AG08396 (cell line): Measurements from ENCODE around the gene UBTD1.
A peak's percentile ranks its signal among the peaks of the same experiment; 100 is the strongest.
"Not testable (repeated sequence)": the region's sequence is repeated elsewhere in the genome, so short reads cannot be mapped to it uniquely, and the experiment has no call there.

Experiments
- DNase-seq: peaks from one replicate; pipeline ENCODE4 v3.0.0; 2012; ENCODE audit warnings: low spot score, mixed read lengths

UBTD1 gene, protein sequence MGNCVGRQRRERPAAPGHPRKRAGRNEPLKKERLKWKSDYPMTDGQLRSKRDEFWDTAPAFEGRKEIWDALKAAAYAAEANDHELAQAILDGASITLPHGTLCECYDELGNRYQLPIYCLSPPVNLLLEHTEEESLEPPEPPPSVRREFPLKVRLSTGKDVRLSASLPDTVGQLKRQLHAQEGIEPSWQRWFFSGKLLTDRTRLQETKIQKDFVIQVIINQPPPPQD

DNA sequence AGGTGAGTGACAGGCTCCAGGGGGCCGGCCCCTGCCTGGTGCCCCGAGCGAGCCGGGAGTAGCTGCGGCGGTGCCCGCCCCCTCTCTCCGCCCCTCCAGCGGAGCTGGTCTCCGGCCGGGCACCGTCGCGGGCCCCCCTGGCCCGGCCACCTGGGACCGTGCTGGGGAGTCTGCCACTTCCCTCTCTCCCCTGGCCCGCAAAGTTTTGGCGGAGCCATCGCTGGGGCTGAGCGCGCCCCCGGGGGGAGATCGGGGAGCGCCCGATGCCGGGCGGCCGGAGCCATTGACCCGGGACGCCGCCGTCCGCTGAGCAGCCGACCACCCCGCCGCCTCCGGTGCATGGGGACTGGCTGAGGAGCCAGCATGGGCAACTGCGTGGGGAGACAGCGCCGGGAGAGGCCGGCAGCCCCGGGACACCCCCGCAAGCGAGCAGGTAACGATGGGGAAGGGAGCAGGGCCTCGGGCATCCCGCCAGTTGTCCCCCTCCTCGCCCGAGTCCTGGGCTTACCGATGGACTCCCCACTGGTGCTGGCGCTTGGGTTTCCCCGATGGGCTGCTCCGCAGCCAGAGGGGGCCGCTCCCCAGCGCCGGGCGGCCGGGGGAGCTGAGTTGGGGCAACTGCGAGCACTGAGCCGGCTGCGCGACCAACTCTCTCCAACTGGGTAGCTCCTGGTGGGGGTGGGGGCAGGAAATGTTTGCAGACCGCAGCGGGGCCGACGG lies at the start of gene UBTD1:
Gene UBTD1, plus strand, starts transcription at position 84 of the 720 bp plus-strand sequence. Its CDS starts 280 bp downstream, at position 364.
- peak; percentile 73 for DNase-seq

DNA sequence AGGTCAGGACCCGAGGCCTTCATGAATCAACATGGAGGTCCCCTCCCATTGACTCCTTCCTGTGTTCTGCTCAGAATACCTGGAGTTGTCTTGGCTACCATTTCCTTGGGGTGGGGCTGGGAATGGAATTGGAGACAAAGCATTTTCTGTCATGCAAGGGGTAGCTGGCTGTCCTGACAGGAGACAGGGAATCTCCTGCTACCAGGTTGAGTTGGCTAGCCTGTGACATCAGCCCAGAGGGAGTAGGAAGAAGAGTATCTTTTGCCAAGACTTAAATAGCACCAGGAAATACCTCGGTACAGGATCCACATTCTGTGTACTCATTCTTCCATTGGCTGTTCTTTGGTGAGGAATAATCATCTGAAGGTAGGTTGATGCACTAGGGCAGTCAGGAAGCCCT lies 47.9 kb upstream of the UBTD1 start:
- DNase-seq = no peak

DNA sequence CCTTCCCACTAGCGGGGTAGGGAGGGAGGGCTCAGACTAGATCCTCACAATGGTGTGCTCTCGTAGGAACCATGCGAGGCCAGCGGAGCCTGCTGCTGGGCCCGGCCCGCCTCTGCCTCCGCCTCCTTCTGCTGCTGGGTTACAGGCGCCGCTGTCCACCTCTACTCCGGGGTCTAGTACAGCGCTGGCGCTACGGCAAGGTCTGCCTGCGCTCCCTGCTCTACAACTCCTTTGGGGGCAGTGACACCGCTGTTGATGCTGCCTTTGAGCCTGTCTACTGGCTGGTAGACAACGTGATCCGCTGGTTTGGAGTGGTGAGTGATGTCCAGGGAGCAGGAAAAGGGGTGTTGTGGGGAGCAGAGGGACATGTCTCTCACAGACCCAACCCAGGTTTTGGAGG lies 47.1 kb upstream of the UBTD1 start:
- DNase-seq = no peak

DNA sequence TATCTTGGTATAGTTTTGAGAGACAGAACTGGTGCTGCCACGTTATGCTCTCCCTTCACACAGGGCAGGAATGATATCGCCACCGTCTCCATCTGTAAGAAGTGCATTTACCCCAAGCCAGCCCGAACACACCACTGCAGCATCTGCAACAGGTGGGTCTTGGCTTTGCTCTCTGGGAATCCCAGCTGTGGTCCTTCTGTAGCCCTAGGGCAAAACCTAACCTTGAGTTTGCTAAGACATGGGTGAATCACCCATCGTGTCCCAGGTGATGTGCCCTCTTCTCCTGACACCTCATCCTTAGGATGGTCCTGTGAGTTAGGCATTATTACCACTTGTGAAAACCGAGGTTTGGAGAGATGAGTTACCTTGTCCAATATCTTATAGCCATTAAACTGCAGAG lies 46.4 kb upstream of the UBTD1 start:
- DNase-seq = no peak

DNA sequence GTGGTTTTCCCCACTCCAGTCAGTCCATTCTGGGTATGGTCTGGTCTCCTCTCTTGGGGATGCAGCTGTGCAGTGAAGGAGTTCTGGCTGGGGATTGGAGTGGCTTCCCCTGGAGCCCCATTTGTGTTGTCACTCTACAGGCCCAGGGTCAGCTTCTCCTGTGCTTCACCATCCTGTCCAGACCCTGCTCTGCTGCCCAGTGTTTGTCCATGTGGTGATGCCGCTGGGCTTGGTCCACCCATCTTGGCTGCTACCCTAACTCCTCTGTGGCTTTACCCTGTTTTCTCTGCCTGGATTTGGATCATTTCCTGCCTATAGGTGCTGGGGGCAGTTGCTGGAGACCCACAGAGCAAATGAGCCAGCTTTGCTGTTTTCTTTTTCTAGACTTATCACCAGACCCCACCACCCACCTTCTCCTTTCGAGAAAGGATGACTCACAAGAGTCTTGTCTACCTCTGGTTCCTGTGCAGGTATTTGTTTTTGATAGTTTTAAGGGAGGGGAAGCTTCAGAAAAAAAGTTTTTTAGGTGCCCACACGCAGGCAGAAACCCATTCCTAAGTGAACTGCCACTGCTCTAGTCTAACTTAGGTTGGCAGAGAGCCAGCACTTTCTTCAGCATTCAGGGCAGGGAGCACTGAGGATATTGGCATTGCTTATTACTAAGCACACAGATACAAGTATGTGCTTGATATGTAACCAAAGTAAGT lies 44.2 kb upstream of the UBTD1 start:
- no peak for DNase-seq

DNA sequence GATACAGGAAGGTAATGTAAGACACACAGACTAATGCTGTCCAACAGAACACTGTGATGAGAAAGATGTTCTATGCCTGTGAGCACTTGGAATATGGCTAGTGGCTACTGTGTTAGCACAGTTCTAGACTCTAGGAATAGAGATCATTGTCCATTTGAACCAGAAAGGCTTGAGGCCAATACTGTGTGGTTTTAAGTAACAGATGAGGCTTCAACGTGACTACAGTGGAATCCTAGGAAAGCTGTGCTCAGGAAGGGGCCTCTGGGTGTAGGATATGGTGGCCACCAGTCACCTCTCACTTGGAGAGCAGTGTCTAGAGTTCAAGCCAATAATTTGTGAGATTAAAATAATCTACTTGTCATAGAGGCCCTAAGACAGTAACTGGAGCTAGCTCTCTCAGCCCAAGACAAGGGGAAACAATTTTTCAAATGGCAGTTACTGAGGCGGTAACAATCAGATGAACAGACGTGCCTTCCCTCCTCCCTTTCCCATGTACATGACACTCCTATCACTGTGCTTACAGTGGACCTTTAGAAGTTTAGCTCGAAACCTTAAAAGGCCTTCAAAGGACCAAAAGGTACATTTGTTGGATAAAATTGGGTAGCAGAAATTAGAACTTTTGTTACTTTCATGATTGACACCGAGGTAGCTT lies 42.6 kb upstream of the UBTD1 start:
- DNase-seq = no peak

DNA sequence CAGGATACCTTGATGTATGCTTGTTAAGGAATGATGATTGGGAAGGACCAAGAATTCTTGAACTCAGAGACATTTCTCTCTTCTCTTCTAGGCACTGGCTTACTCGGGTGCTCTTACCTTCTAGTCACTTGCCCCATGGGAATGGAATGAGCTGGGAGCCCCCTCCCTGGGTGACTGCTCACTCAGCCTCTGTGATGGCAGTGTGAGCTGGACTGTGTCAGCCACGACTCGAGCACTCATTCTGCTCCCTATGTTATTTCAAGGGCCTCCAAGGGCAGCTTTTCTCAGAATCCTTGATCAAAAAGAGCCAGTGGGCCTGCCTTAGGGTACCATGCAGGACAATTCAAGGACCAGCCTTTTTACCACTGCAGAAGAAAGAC lies 42.0 kb upstream of the UBTD1 start:
- no peak for DNase-seq

DNA sequence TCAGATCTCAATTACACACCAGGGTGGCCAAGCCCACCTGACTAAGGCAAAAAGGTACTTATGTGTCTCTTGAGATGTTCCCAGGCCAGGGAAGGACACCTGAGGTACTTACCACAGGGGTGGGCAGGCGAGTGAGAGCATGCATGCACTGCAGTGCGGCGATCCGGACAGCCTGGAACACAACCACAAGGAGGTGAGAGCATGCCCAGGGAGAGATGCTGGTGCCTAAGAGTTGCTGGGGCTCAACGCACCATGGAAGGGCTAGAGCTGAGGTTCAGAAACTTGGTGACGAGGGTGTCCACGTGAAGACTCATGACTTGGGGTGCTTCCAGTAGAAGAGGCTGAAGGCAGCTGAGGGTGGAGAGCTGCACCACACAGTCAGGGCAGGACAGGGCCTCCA lies 39.6 kb upstream of the UBTD1 start:
- DNase-seq = no peak

DNA sequence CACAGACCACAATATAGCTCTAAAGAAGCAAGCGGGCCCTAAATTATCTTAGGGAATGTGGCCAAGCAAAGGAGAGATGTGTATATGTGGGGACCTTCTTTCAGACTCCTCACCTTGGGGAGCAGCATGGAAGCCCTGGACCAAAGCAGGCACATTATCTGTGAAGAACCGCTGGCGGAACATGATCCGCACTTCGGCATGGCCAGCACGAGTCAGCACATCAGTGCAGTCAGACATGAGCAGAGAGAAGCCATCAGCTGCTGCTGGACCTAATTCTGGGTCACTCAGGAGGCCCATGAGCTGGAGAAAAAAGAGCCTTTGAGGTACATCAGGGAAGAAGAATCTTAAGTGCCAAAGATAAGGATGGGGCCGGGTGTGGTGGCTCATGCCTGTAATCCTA lies 38.8 kb upstream of the UBTD1 start:
- DNase-seq = no peak

DNA sequence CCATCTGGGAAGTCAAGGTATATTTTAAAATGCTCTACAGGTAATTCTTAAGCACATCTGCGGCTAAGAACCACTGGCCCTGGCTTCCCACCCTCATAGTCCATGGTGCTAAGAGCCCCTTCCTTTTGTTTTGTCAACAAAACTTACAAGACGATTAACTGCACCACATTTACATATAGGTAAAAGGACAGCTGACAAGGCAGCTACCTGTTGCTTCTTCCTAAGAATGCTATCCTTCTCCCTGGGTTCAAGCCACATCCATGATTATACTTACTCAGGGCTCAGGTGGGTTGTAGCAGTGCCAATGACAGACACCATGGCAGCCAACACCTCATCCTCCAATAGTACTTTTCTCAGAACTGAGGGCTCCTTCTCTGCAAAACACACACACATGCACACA lies 36.4 kb upstream of the UBTD1 start:
- DNase-seq = no peak

DNA sequence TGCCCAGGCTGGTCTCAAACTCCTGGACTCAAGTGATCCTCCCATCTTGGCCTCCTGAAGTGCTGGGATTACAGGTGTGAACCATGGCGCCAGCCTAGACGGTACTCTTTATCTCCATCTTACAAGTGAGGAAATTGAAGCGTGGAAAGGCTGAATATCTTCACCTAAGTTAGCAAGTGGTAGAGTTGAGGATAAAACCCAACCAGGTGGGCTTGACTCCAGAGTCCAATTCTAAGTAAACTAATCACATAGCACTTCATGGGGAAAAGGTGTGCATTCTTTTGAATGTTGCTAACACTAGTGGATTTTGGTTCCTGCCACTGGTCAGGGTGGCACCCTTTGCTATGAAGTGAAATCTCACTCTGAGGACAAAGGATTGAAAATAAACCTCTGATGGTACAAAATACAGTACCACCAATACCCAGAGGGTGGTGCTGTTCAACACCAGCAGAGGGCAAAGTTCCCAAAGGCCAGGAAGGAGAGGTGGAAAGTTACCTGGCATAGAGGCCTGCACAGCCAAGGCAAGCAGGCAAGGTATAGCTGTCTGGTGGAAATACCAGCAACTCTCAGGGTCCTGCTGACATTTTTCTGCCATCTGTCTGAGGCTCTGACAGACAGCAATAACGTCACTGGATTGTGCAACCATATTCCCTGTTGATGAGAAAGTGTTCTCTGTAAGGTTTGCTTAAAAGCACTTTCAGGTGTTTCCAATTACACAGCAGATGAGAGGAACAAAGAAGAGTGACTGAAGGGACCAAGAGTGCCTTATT lies 35.2 kb upstream of the UBTD1 start:
- peak; percentile 52 for DNase-seq

DNA sequence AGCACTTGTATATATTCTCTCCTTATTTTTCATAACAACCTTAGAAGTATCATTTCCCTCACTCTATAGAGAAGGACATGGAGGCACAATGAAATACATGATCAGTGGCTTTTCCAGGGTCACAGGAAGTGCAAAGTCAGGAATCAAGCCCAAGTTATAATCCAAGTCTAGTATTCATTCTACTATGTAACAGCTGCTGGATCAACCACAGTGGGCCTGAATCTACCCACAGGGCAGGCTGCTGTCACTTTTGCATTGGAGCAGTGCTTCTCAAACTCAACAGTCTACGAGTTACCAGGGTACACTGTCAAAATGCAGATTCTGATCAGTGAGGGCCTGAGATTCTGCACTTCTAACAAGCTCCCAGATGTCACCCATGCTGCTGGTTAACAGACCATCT lies 34.5 kb upstream of the UBTD1 start:
- DNase-seq = no peak

DNA sequence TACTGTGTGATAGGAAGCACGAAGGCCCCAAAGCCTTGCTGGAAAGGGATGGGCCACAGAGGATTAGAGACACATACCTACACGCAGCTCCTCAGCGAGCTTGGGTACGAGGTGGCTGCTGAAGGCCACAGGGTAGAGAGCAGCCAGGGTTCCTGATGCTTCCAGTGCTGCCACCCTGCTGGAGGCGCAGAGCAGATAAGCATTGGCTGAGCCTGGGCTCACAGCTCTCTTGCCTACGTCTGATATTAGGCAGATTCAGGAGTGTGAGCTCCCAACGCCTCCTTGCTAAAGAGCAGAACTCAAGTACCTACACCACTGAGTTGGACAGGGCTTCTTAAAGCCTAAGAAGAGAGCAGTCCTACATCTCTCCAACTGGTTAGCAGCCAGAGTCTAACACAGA lies 32.7 kb upstream of the UBTD1 start:
- DNase-seq = no peak

DNA sequence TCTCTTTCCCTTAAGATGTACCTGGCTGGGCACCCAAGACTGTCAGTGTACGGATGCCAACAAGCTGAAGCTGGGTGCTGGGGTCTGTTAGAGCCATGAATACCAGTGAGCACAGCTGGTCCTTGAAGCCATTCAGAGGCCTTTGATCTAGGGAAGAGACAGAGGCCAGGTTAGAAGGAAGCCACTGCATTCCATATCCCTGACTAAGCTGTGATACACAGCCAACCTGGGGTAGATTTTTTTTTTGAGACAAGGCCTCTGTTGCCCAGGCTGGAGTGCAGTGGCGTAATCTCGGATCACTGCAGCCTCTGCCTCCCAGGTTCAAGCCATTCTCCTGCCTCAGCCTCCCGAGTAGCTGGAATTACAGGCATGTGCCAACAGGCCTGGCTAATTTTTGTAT lies 32.0 kb upstream of the UBTD1 start:
- DNase-seq = no peak

DNA sequence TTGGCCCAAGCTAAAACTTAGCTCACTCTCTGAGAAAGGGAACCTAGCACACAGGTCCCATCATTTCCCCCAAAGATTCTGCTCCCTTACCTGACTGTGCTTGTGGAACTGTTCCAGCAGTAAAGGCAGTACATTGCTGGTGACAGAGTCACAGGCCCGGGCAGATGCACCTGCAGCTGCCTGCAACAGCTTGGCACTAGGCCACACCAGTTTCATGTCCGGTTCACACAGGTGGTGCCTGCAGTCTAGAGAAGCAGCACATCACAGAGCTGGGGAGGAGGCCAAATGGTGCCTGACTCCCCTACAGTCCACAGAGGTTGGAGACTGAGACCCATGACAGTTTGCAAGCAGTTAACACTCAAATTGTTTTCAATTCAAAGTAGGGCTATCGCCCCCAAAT lies 30.6 kb upstream of the UBTD1 start:
- no peak for DNase-seq

DNA sequence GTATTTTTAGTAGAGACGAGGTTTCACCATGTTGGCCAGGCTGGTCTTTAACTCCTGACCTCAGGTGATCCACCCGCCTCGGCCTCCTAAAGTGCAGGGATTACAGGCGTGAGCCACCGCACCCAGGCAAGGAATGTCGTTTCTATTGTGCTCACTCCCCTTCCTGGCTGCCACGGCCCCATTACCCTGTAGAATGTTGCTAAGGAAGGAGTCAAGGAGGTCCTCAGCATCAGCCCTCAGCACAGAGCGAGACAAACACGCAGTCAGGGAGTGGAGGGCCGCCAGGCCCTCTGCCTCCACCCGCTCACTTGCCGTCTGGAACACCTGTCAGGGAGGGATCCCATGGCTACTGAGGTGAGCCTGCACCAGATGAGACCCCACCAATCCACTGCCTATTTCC lies 29.9 kb upstream of the UBTD1 start:
- not testable (repeated sequence) for DNase-seq

DNA sequence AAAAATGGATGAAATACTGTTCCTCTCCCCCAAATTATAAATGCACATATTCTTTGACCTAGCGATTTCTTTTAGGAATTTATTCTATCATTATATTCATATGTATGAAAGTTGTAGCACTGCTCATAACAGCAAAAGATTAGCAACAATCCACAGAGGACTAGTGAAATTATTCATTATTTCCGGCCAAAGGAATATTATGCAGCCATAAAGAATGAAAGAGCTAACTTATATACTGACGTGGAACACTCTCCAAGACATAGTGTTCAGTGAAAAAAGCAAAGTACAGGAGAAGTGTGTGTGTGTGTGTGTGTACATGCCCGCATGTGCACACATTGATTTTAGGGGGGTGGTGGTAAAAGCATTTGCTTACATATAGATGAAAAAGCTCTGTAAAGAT lies 23.8 kb upstream of the UBTD1 start:
- no peak for DNase-seq

DNA sequence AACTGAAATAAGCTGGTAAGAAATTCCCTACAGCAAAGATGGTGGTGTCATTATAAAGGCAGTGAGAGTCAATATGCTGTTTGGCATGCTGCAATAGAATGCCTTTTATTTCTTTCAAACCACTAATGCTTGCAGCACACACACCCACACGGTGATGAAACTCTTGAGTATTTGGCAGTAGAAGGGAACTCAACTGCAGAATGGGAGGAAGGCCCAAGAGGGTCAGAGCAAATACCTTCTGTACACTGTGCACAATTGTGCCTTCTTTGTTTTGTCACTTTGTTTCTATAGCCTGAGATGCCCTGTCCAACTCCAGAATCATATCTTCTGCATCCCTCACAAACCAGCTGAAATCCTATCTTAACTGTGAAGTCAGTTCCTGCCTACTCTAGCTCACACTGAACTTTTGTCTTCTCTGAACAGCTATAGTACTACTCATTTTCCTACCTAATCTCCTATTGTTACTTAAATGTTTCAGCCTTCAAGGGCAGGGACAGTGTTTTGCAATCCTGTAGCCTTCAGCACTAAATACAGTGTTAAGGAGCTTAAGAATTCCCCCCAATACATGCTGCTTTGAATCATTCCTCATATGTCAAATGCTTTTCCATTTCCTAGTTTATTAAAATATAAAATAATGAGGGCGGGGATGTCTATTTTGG lies 22.7 kb upstream of the UBTD1 start:
- peak; percentile 61 for DNase-seq

DNA sequence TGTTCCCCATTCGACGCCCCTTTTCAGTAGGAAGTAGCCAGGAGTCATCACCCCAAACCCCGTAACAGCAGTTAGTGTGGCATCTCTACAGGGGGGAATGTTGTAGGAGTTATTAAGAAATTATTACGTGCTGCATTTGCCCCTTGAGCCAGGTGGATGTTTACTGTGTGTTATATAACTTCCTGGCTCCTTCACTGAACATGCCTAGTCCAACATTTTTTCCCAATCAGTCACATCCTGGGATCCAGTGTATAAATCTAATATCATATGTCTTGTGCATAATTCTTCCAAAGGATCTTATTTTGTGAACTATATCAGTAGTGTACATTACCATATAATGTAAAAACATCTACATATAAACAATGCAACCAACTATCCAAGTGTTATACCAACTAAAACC lies 19.3 kb upstream of the UBTD1 start:
- not testable (repeated sequence) for DNase-seq

DNA sequence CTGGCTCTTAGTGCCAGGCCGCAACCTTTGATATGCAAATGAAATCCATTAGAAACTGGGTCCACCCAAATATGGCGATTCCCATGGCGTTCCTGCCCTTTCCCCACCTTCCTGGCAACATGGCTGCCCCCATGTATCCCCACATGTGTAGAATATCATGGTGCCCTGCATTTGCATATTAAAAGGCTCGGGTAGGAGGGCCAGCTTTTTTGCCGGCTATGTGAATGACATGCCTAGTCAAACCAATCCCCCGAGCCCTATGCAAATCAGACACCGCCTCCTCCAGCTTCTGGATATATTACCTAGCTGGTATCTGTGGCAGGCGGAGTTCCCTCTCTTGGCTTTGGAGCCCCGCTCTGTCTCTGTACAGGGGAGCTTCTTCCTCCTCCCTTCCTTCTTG lies 18.8 kb upstream of the UBTD1 start:
- DNase-seq = no peak

DNA sequence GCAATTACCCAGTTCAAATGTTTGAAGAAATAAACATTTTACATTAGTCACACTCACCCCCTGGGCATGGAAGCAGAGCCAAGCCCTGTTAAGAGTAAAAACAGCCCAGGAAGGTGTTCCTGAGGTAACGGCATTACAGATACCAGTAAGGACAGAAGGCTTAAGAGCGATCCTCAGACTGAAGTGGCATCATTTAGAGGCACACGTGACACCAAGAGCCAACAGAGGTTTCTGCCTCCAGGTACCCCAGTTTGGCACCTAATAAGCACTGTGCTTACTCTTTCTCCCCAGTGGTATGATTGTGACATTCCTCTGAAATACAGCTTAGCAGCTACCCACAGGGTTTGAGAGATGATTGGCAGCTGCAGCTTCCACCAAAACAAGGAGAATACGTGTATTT lies 17.7 kb upstream of the UBTD1 start:
- no peak for DNase-seq

DNA sequence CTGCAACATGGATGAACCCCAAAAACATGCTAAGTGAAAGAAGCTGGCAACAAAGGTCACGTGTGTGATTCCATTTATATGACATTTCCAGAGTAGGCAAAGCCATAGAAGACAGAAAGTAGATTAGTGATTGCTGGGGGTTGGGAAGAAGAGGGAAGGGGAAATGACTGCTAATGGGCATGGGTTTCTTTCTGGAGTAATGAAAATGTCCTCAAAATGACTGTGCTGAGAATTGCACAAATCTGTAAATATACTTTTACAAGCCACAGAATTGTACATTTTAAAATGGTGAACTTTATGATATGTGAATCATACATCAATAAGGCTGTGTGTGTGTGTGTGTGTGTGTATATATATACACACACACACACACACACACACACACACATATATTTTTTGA lies 16.3 kb upstream of the UBTD1 start:
- no peak for DNase-seq
